ENCODE measurements around the gene KLRC4.
"Not testable (repeated sequence)": the region's sequence is repeated elsewhere in the genome, so short reads cannot be mapped to it uniquely, and the experiment has no call there.

Gene KLRC4

DNA sequence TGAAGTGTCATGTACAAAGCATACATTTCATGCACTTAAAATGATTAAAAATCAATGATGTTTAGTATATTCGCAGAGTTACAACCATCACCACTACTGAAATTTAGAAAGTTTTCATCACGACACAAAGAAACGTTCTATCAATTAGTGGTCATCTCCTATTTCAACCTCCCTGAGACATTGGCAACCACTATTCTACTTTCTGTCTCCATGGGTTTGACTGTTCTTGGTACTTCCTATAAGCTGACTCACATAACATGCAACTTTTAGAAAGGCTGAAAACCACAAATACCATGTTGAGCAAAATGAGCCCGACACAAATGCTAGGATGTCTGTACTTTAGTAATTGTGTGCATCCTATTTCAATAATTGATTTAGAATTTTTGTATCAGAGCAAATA is 21.1 kb upstream of the KLRC4 start:
- H3K27ac ChIP-seq; H2AFZ ChIP-seq (ENCODE audit: low read depth); H4K20me1 ChIP-seq (ENCODE audit: insufficient read depth); H3K4me3 ChIP-seq (IDR thresholded peaks at IDR 0.05; ENCODE audit: insufficient read depth, low read depth, low read length); H3K9ac ChIP-seq; H3K27me3 ChIP-seq (ENCODE audit: insufficient read depth, low read depth); H3K4me2 ChIP-seq; H3K36me3 ChIP-seq (ENCODE audit: insufficient read depth); H3K4me1 ChIP-seq (ENCODE audit: low read depth, poor library complexity, severe bottlenecking); H3K79me2 ChIP-seq (ENCODE audit: insufficient read depth, low read depth): not testable (repeated sequence)

DNA sequence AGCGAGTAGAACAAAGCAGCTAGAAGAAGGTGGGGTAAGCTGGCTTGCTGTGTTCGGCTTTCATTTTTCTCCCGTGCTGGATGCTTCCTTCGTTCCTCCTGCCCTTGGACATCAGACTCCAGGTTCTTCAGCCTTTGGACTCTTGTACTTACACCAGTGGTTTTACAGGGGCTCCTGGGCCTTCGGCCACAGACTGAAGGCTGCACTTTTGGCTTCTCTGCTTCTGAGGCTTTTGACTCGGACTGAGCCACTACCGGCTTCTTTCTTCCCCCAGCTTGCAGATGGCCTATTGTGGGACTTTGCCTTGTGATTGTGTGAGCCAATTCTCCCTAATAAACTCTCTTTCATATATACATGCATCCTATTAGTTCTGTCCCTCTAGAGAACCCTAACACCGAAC is 16.4 kb upstream of the KLRC4 start:
- H4K20me1 ChIP-seq (ENCODE audit: insufficient read depth); H3K9ac ChIP-seq; H3K27ac ChIP-seq; H3K4me2 ChIP-seq; H3K4me3 ChIP-seq (IDR thresholded peaks at IDR 0.05; ENCODE audit: insufficient read depth, low read depth, low read length); H3K27me3 ChIP-seq (ENCODE audit: insufficient read depth, low read depth); H3K36me3 ChIP-seq (ENCODE audit: insufficient read depth); H3K79me2 ChIP-seq (ENCODE audit: insufficient read depth, low read depth); H3K4me1 ChIP-seq (ENCODE audit: low read depth, poor library complexity, severe bottlenecking); H2AFZ ChIP-seq (ENCODE audit: low read depth): not testable (repeated sequence)

DNA sequence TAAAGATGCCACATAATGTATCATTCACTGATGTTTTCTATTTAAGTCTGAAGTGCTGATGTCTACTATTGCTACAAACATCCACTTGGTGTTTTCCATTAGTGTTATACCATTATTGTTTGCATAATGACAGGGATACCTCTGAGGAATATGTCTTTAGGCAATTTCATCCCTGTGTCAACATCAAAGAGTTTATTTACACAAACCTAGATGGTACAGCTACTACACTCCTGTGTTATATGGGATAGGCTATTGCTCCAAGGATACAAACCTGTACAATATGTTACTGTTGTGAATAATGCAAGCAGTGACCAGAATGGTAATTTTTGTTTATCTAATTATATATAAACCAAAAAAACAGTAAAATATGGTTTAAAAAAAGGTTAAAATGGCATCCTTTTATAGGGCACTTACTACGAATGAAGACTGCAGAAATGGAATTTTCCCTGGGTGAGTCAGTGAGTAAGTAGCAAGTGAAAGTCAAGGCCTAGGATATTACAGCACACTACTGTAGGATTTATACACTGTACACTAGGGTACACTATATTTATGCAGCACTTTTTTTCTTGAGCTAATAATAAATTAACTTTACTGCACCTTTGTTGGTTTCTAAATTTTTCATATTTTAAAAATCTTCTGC is 14.8 kb upstream of the KLRC4 start:
- not testable (repeated sequence) for H3K27ac ChIP-seq; H3K79me2 ChIP-seq (ENCODE audit: insufficient read depth, low read depth); H3K4me1 ChIP-seq (ENCODE audit: low read depth, poor library complexity, severe bottlenecking); H2AFZ ChIP-seq (ENCODE audit: low read depth); H3K4me2 ChIP-seq; H3K36me3 ChIP-seq (ENCODE audit: insufficient read depth); H3K9ac ChIP-seq; H3K27me3 ChIP-seq (ENCODE audit: insufficient read depth, low read depth); H4K20me1 ChIP-seq (ENCODE audit: insufficient read depth); H3K4me3 ChIP-seq (IDR thresholded peaks at IDR 0.05; ENCODE audit: insufficient read depth, low read depth, low read length)

DNA sequence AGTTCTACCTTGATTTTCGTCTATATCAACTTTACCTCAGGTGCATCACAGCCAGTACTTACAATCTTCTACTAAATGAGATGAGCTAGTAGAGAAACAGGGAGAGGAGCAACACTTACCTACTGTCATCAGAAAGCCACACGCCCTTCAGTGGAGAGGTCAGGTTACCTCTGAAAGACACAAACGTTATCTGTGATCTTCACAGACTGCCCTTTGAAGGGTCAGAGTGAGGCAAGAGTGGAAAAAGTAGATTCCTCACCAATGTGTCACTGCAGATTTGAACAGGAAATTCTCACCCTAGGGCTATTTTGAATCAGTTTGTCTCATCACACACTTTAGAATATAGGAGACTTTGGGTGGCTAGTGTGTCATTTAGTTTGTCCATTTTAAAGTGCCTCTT is 12.6 kb upstream of the KLRC4 start:
- H3K27ac ChIP-seq; H3K27me3 ChIP-seq (ENCODE audit: insufficient read depth, low read depth); H3K4me2 ChIP-seq; H3K4me1 ChIP-seq (ENCODE audit: low read depth, poor library complexity, severe bottlenecking); H3K4me3 ChIP-seq (IDR thresholded peaks at IDR 0.05; ENCODE audit: insufficient read depth, low read depth, low read length); H3K79me2 ChIP-seq (ENCODE audit: insufficient read depth, low read depth); H4K20me1 ChIP-seq (ENCODE audit: insufficient read depth); H3K36me3 ChIP-seq (ENCODE audit: insufficient read depth); H3K9ac ChIP-seq; H2AFZ ChIP-seq (ENCODE audit: low read depth): not testable (repeated sequence)

DNA sequence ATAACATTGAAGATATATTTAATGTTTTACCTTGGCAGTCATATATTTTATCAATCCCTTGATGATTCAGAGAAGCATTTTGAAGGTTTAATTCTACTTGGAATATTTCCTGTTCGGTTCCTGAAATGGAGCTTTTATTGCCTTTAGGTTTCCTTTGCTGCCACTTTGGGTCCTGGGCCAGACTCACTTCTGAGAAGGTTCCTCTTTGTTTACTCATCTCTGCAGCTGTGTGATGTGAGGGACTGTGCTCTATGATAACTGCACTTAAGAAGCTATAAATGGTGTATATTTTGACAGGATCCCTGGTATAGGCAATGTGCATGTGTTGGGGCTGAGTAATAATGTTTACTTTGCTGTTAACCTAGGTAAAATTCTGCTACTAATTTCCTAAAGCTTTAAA is 10.8 kb upstream of the KLRC4 start, which contains the start of gene KLRC3:
TSS of gene KLRC3 (minus strand) at position 262 of the 400 bp plus-strand sequence. CDS start at position 217, 45 bp downstream.
- not testable (repeated sequence) for H3K27ac ChIP-seq; H3K4me1 ChIP-seq (ENCODE audit: low read depth, poor library complexity, severe bottlenecking); H3K36me3 ChIP-seq (ENCODE audit: insufficient read depth); H2AFZ ChIP-seq (ENCODE audit: low read depth); H3K27me3 ChIP-seq (ENCODE audit: insufficient read depth, low read depth); H4K20me1 ChIP-seq (ENCODE audit: insufficient read depth); H3K4me3 ChIP-seq (IDR thresholded peaks at IDR 0.05; ENCODE audit: insufficient read depth, low read depth, low read length); H3K4me2 ChIP-seq; H3K9ac ChIP-seq; H3K79me2 ChIP-seq (ENCODE audit: insufficient read depth, low read depth)

DNA sequence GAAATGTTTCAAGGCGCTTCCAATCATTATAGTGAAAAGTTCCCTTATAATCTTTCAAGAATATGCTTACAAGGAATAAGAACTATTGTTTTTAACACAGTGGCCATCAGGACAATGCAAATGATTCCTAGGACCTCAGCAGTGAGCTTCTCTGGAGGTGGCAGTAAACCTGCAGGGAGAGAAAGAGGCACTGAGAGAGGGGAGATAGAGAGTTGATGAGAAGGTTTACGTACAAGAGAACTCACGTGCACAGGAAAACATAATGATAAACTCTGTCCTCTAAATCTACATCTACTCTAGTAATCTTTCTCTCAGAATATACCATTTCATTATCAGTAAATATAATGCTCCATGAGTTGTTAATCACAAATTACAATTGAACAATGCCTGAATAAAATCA is 715 bp downstream of the KLRC4 start:
- no peaks in the 10 kb centered on the region for H4K20me1 ChIP-seq (ENCODE audit: insufficient read depth)
- H3K4me3 ChIP-seq (IDR thresholded peaks at IDR 0.05; ENCODE audit: insufficient read depth, low read depth, low read length) = no peak overlapping the region
- TF ChIP-seq, protein P1, sequence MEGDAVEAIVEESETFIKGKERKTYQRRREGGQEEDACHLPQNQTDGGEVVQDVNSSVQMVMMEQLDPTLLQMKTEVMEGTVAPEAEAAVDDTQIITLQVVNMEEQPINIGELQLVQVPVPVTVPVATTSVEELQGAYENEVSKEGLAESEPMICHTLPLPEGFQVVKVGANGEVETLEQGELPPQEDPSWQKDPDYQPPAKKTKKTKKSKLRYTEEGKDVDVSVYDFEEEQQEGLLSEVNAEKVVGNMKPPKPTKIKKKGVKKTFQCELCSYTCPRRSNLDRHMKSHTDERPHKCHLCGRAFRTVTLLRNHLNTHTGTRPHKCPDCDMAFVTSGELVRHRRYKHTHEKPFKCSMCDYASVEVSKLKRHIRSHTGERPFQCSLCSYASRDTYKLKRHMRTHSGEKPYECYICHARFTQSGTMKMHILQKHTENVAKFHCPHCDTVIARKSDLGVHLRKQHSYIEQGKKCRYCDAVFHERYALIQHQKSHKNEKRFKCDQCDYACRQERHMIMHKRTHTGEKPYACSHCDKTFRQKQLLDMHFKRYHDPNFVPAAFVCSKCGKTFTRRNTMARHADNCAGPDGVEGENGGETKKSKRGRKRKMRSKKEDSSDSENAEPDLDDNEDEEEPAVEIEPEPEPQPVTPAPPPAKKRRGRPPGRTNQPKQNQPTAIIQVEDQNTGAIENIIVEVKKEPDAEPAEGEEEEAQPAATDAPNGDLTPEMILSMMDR (conservative IDR thresholded peaks at IDR 0.05; ENCODE audit: low read depth, low read length) = no peak
- no peaks in the 10 kb centered on the region for H3K36me3 ChIP-seq (ENCODE audit: insufficient read depth)
- no peak overlapping the region for H3K27ac ChIP-seq
- no peak overlapping the region for H3K9ac ChIP-seq
- peaks cover 15% of the 10 kb centered on the region for H3K4me1 ChIP-seq (ENCODE audit: low read depth, poor library complexity, severe bottlenecking)
- no peaks in the 10 kb centered on the region for H3K27me3 ChIP-seq (ENCODE audit: insufficient read depth, low read depth)
- no peak overlapping the region for H3K4me2 ChIP-seq
- H3K79me2 ChIP-seq (ENCODE audit: insufficient read depth, low read depth) = no peaks in the 10 kb centered on the region
- no peak overlapping the region for H2AFZ ChIP-seq (ENCODE audit: low read depth)

DNA sequence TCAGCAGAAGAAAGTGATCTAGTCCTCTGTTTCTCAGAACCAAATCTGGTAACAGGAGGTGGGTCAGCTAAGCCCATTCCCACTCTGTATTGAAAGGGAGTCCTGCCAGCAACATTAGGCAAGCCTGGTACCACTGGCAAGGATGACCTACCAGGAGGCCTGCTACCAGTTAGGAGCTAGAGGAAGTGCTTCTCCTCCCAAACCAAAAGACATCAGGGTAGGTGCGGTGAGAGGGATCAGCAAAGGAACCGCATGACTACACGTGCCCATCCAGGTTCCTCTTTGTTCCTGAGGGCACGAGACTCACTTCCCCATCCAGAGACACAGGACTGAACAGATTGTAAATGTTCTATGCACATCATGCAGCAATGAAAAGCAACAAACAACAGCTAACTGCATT is 2.8 kb downstream of the KLRC4 start:
- Histone ChIP-seq H3K27me3 (ENCODE audit: insufficient read depth, low read depth) (no peaks in the 10 kb centered on the region), H3K79me2 (ENCODE audit: insufficient read depth, low read depth) (no peaks in the 10 kb centered on the region), H3K4me3 (IDR thresholded peaks at IDR 0.05; ENCODE audit: insufficient read depth, low read depth, low read length) (no peak overlapping the region), H3K36me3 (ENCODE audit: insufficient read depth) (no peaks in the 10 kb centered on the region), H3K4me1 (ENCODE audit: low read depth, poor library complexity, severe bottlenecking) (peaks cover 13% of the 10 kb centered on the region), H3K27ac (no peak overlapping the region), H3K9ac (no peak overlapping the region), H3K4me2 (no peak overlapping the region), H4K20me1 (ENCODE audit: insufficient read depth) (no peaks in the 10 kb centered on the region), H2AFZ (ENCODE audit: low read depth) (no peak overlapping the region)
- TF ChIP-seq, protein P1 (conservative IDR thresholded peaks at IDR 0.05; ENCODE audit: low read depth, low read length) = no peak
